Smooth muscle cell (in vitro differentiated cells): Measurements from ENCODE around the gene RRP15. TPM values are rescaled to one million over a fixed set of nuclear protein-coding genes. Genes with fewer than 3 reads are reported as not detected.

Source experiments
- DNase-seq: peaks from one replicate; lab custom pipeline; 2025; ENCODE audit not compliant: unreplicated experiment; lab: John Stamatoyannopoulos, UW
- H2AFZ ChIP-seq: fragments of 200-600 bp; sonication (generic); 2 replicates; pipeline ENCODE4 v1.6.0; 2016; ENCODE audit warnings: antibody characterized with exemption, low read depth, mild to moderate bottlenecking
- H3F3A ChIP-seq: fragments of 200-600 bp; sonication (generic); 2 replicates; pipeline ENCODE4 v1.6.0; 2017; ENCODE audit warnings: antibody characterized with exemption, low read depth
- H3K27ac ChIP-seq: fragments of 200-600 bp; sonication (generic); 2 replicates; pipeline ENCODE4 v1.5.1; 2016; ENCODE audit warnings: low read depth, mild to moderate bottlenecking
- H3K27me3 ChIP-seq: fragments of 200-600 bp; sonication (generic); 2 replicates; pipeline ENCODE4 v1.6.1; 2016; ENCODE audit warnings: low read depth, mild to moderate bottlenecking
- H3K36me3 ChIP-seq: fragments of 200-600 bp; sonication (generic); 2 replicates; pipeline ENCODE4 v1.5.1; 2016; ENCODE audit warnings: low read depth
- H3K4me1 ChIP-seq: fragments of 200-600 bp; sonication (generic); 2 replicates; pipeline ENCODE4 v1.5.1; 2016; ENCODE audit warnings: low read depth
- H3K4me2 ChIP-seq: fragments of 200-600 bp; sonication (generic); 2 replicates; pipeline ENCODE4 v1.6.0; 2016; ENCODE audit warnings: mild to moderate bottlenecking
- H3K4me3 ChIP-seq: fragments of 200-600 bp; sonication (generic); 2 replicates; pipeline ENCODE4 v1.5.1; 2016; ENCODE audit warnings: mild to moderate bottlenecking
- H3K79me2 ChIP-seq: fragments of 200-600 bp; sonication (generic); 2 replicates; pipeline ENCODE4 v1.6.0; 2016; ENCODE audit warnings: low read depth, mild to moderate bottlenecking
- H3K9ac ChIP-seq: fragments of 200-600 bp; sonication (generic); 2 replicates; pipeline ENCODE4 v1.6.0; 2016; ENCODE audit warnings: low read depth
- H3K9me3 ChIP-seq: fragments of 200-600 bp; sonication (generic); replicated peaks from 2 replicates; pipeline ENCODE4 v1.5.1; 2016; ENCODE audit warnings: low read depth
- H4K20me1 ChIP-seq: fragments of 200-600 bp; sonication (generic); 2 replicates; pipeline ENCODE4 v1.6.0; 2016; ENCODE audit warnings: low read depth
- CTCF ChIP-seq: fragments of 200-600 bp; sonication (generic); IDR thresholded peaks from 2 replicates; pipeline ENCODE4 v1.5.1; 2017; ENCODE audit warnings: borderline replicate concordance, mild to moderate bottlenecking, antibody characterized with exemption; ENCODE audit not compliant: insufficient read depth, poor library complexity, severe bottlenecking
- WGBS: methylation state at CpG from one replicate; pipeline ENCODE4 v1.1.7; 2016; ENCODE audit warnings: low lambda C conversion rate; 5-methylcytosine and 5-hydroxymethylcytosine counted together
- polyA plus RNA-seq: library from polyadenylated mRNA; unstranded; fragments of >200 nt; fragmentation: Nextera tagmentation; extraction: Ambion mirVana; gene quantifications from 2 replicates; pipeline ENCODE4 v1.2.1, GENCODE V29; 2016
- total RNA-seq: library from RNA; depleted of rRNA; stranded (reverse); fragments of >200 nt; gene quantifications from 2 replicates; pipeline ENCODE4 v1.2.3, GENCODE V29; 2014

Gene RRP15
- total and polyA plus RNA-seq, 2 experiments from 2014 or later: 6.6 to 13.2 TPM

DNA sequence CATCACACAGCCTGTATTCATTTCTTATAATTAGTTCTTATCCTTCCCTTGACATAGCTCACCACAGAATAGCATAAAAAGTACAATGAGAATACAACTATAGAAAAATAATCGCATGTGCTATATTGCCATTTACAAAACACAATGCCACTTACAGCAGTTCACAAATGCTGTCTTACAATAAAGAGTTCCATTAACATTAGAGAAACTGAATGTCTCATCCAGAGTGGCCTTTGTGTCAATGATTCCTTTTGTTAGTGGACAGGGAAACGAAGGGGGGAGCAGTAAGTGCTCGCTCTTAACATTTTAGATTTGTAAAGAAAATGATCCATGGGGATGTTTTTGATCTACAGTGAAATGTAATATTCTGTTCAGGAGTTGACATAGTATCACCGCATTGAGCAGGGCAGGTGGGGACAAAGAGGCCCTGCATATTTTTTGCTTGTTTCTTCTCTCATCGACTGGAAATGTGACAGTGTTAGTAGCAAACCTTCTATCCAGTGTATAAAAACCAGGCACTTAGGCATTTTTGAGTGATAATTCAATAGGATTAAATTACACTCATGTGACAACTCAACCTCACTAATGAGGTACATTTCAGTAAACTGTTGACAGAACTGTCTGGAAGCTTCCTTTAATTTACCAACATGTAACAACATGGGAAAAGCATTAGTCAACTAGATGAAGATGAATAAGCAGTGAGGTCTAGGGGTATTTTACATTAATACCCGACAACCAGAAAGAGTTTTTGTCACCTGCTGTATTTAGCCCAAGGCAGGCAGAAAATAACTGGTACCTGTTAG, 35.6 kb upstream of the RRP15 start:
- DNase-seq: no peak
- H3K9me3 ChIP-seq: no peaks in the 10 kb centered on the region
- no peaks in the 10 kb centered on the region for H3K27me3 ChIP-seq
- H3K4me3 ChIP-seq: no peak overlapping the region
- no peak overlapping the region for H3K27ac ChIP-seq
- WGBS: 85% methylated on average over 6 of the region's 6 CpGs
- no peaks in the 10 kb centered on the region for H3F3A ChIP-seq
- H3K9ac ChIP-seq: no peak overlapping the region
- H3K4me1 ChIP-seq: no peaks in the 10 kb centered on the region
- H3K4me2 ChIP-seq: no peak overlapping the region
- no peak overlapping the region for H2AFZ ChIP-seq
- H3K36me3 ChIP-seq: no peaks in the 10 kb centered on the region
- TF ChIP-seq CTCF: no peak
- H4K20me1 ChIP-seq: no peaks in the 10 kb centered on the region
- H3K79me2 ChIP-seq: no peaks in the 10 kb centered on the region

- Histone ChIP-seq H3K27ac (no peak overlapping the region), H3K9ac (no peak overlapping the region), H3K4me1 (no peaks in the 10 kb centered on the region), H3K9me3 (no peaks in the 10 kb centered on the region), H4K20me1 (no peaks in the 10 kb centered on the region), H3K27me3 (no peaks in the 10 kb centered on the region), H3K4me2 (no peak overlapping the region), H3F3A (no peaks in the 10 kb centered on the region), H2AFZ (no peak overlapping the region), H3K4me3 (no peak overlapping the region), H3K79me2 (no peaks in the 10 kb centered on the region), H3K36me3 (no peaks in the 10 kb centered on the region)
- DNase-seq: no peak
- 64% methylated on average over 4 of the region's 4 CpGs for WGBS
- TF ChIP-seq CTCF: no peak
These were observed 34.6 kb upstream of the RRP15 start for GRCh38 chr1:218250492-218250891.

DNA sequence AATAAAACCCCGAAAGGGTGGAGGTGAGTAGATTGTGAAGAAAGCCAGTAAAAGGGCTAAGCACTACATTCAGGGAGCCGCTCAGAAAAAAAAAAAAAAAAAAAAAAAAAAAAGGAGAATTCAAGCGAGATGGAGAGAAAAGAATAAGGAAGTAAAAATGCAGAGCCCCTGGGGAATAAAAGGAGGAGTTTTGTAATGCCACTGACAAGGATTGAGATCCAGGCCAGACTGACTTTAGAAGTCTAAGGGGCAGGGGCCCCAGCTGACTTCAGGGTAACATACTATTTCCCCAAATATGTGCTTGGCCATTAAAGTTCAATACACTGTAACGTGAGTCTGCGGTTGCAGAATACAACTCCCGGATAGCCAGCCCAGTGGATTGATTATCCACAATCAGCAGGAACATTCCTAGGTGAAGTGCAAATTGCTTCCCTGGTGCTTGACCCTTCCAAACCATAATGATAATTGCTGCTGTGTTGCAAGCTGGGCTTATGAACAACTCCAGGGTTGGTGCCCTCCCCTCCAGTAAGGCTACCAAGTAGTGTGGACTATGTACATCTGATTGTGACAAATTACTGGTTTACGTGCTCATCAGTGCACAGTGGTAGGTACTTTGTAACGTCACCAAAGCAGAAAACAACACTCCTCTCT, 30.7 kb upstream of the RRP15 start:
- no peak overlapping the region for H3K4me3 ChIP-seq
- no peak overlapping the region for H3K4me2 ChIP-seq
- H3K36me3 ChIP-seq: no peaks in the 10 kb centered on the region
- no peaks in the 10 kb centered on the region for H3K27me3 ChIP-seq
- no peaks in the 10 kb centered on the region for H3K79me2 ChIP-seq
- no peaks in the 10 kb centered on the region for H3K9me3 ChIP-seq
- TF ChIP-seq CTCF: no peak
- H4K20me1 ChIP-seq: no peaks in the 10 kb centered on the region
- 63% methylated on average over 8 of the region's 8 CpGs for WGBS
- H2AFZ ChIP-seq: no peak overlapping the region
- H3K9ac ChIP-seq: no peak overlapping the region
- no peak overlapping the region for H3K27ac ChIP-seq
- DNase-seq: no peak
- H3F3A ChIP-seq: no peaks in the 10 kb centered on the region
- H3K4me1 ChIP-seq: no peaks in the 10 kb centered on the region
